DND-41 (cell line): ENCODE results near the gene FPR3.

Experiments
- CTCF ChIP-seq: IDR thresholded peaks from 2 replicates; pipeline ENCODE4 v1.5.1; 2012; ENCODE audit warnings: borderline replicate concordance, low read length, moderate library complexity, mild to moderate bottlenecking; ENCODE audit not compliant: poor library complexity, severe bottlenecking; ENCODE audit errors: extremely low read depth
- EZH2 ChIP-seq: IDR thresholded peaks from 3 replicates; pipeline ENCODE4 v1.6.1; 2012; ENCODE audit warnings: borderline replicate concordance, low read depth, mild to moderate bottlenecking, moderate library complexity, low read length, inconsistent platforms; ENCODE audit not compliant: severe bottlenecking

- TF ChIP-seq CTCF (no peak), EZH2 (no peak)
Measured at GRCh38 chr19:51761696-51762095, 33.3 kb upstream of the FPR3 start.
